Measurements from ENCODE around the gene UBALD1. TPM values are rescaled to one million over a fixed set of nuclear protein-coding genes. Genes with fewer than 3 reads are reported as not detected.

UBALD1 gene
- total and polyA plus RNA-seq, 2 donors (not counting 1 experiment from before 2014, with no cell fraction given): 2.2 to 3.6 TPM

- no peak overlapping the region for H3K4me2 ChIP-seq (ENCODE audit: extremely low read depth, insufficient read depth, low read length)
- peaks cover 5% of the 10 kb centered on the region for H3K36me3 ChIP-seq (ENCODE audit: control insufficient read depth, insufficient read depth, low read length)
- H3K4me3 ChIP-seq (replicated peaks in 1 of 4; ENCODE audit: control extremely low read depth in 1 of 4, insufficient read depth in 1 of 4, low read depth in 3 of 4, low read length in 4 of 4): no peak overlapping the region
- H3K27me3 ChIP-seq (ENCODE audit: control insufficient read depth, insufficient read depth, low read length): peaks cover 4% of the 10 kb centered on the region
- no peaks in the 10 kb centered on the region for H4K20me1 ChIP-seq (ENCODE audit: control insufficient read depth, extremely low read depth, insufficient read depth, low read length)
- no peak overlapping the region for H3K27ac ChIP-seq (ENCODE audit: insufficient read depth, low read length)
- H3K9me3 ChIP-seq (ENCODE audit: control insufficient read depth, insufficient read depth, low read depth, low read length): no peaks in the 10 kb centered on the region
- no peak for TF ChIP-seq CTCF (conservative IDR thresholded peaks at IDR 0.05 in 1 of 2, IDR thresholded peaks at IDR 0.05 in 1 of 2; ENCODE audit: low read depth in 1 of 2, low read length in 2 of 2)
- TF ChIP-seq EZH2 (IDR thresholded peaks at IDR 0.05; ENCODE audit: low read length, missing control alignments): no peak
- H3K4me1 ChIP-seq (ENCODE audit: control insufficient read depth, extremely low read depth, insufficient read depth, low read length): no peaks in the 10 kb centered on the region
- DNase-seq (ENCODE audit: low read depth in 2 of 2): no peak
- H3K79me2 ChIP-seq (ENCODE audit: control insufficient read depth, insufficient read depth, low read length): peaks cover 2% of the 10 kb centered on the region
- H3K9ac ChIP-seq (ENCODE audit: insufficient read depth, low read length): no peak overlapping the region
- no peak overlapping the region for H2AFZ ChIP-seq (ENCODE audit: low read length)
These were observed 8.3 kb downstream of the UBALD1 start for GRCh38 chr16:4606354-4606753.

- Histone ChIP-seq H3K4me1 (ENCODE audit: control insufficient read depth, extremely low read depth, insufficient read depth, low read length) (no peaks in the 10 kb centered on the region), H3K9me3 (ENCODE audit: control insufficient read depth, insufficient read depth, low read depth, low read length) (no peaks in the 10 kb centered on the region), H3K4me3 (replicated peaks in 1 of 4; ENCODE audit: control extremely low read depth in 1 of 4, insufficient read depth in 1 of 4, low read depth in 3 of 4, low read length in 4 of 4) (no peak overlapping the region), H3K9ac (ENCODE audit: insufficient read depth, low read length) (no peak overlapping the region), H3K27me3 (ENCODE audit: control insufficient read depth, insufficient read depth, low read length) (peaks cover 6% of the 10 kb centered on the region), H3K79me2 (ENCODE audit: control insufficient read depth, insufficient read depth, low read length) (no peaks in the 10 kb centered on the region), H2AFZ (ENCODE audit: low read length) (no peak overlapping the region), H4K20me1 (ENCODE audit: control insufficient read depth, extremely low read depth, insufficient read depth, low read length) (no peaks in the 10 kb centered on the region), H3K27ac (ENCODE audit: insufficient read depth, low read length) (no peak overlapping the region), H3K36me3 (ENCODE audit: control insufficient read depth, insufficient read depth, low read length) (peaks cover 5% of the 10 kb centered on the region), H3K4me2 (ENCODE audit: extremely low read depth, insufficient read depth, low read length) (no peak overlapping the region)
- no peak for DNase-seq (ENCODE audit: low read depth in 2 of 2)
- no peak for TF ChIP-seq CTCF (conservative IDR thresholded peaks at IDR 0.05 in 1 of 2, IDR thresholded peaks at IDR 0.05 in 1 of 2; ENCODE audit: low read depth in 1 of 2, low read length in 2 of 2)
- TF ChIP-seq EZH2 (IDR thresholded peaks at IDR 0.05; ENCODE audit: low read length, missing control alignments): no peak
These were observed 10.3 kb downstream of the UBALD1 start for GRCh38 chr16:4604401-4604800.

- H3K9ac ChIP-seq (ENCODE audit: insufficient read depth, low read length): no peak overlapping the region
- H3K9me3 ChIP-seq (ENCODE audit: control insufficient read depth, insufficient read depth, low read depth, low read length): no peaks in the 10 kb centered on the region
- H3K27me3 ChIP-seq (ENCODE audit: control insufficient read depth, insufficient read depth, low read length): peaks cover 7% of the 10 kb centered on the region
- H3K27ac ChIP-seq (ENCODE audit: insufficient read depth, low read length): no peak overlapping the region
- no peak for TF ChIP-seq CTCF (conservative IDR thresholded peaks at IDR 0.05 in 1 of 2, IDR thresholded peaks at IDR 0.05 in 1 of 2; ENCODE audit: low read depth in 1 of 2, low read length in 2 of 2)
- no peak for TF ChIP-seq EZH2 (IDR thresholded peaks at IDR 0.05; ENCODE audit: low read length, missing control alignments)
- H3K4me3 ChIP-seq (replicated peaks in 1 of 4; ENCODE audit: control extremely low read depth in 1 of 4, insufficient read depth in 1 of 4, low read depth in 3 of 4, low read length in 4 of 4): no peak overlapping the region
- H3K4me1 ChIP-seq (ENCODE audit: control insufficient read depth, extremely low read depth, insufficient read depth, low read length): no peaks in the 10 kb centered on the region
- H3K4me2 ChIP-seq (ENCODE audit: extremely low read depth, insufficient read depth, low read length): no peak overlapping the region
- peaks cover 1% of the 10 kb centered on the region for H3K36me3 ChIP-seq (ENCODE audit: control insufficient read depth, insufficient read depth, low read length)
- no peak overlapping the region for H2AFZ ChIP-seq (ENCODE audit: low read length)
- H3K79me2 ChIP-seq (ENCODE audit: control insufficient read depth, insufficient read depth, low read length): no peaks in the 10 kb centered on the region
- H4K20me1 ChIP-seq (ENCODE audit: control insufficient read depth, extremely low read depth, insufficient read depth, low read length): no peaks in the 10 kb centered on the region
- DNase-seq (ENCODE audit: low read depth in 2 of 2): no peak
These were observed 11.0 kb downstream of the UBALD1 start for GRCh38 chr16:4603624-4604170.

All from fibroblast of lung (primary cell).